GM19468 (cell line): Measurements from ENCODE around the gene FAM98B.

Experiments used
- ATAC-seq: cut with Tn5 transposase; IDR thresholded peaks from one replicate; pipeline ENCODE4 v1.9.1; 2021; ENCODE audit warnings: mild to moderate bottlenecking, moderate library complexity, moderate number of reproducible peaks; ENCODE audit not compliant: unreplicated experiment; ENCODE audit errors: extremely low read depth

The FAM98B gene

DNA sequence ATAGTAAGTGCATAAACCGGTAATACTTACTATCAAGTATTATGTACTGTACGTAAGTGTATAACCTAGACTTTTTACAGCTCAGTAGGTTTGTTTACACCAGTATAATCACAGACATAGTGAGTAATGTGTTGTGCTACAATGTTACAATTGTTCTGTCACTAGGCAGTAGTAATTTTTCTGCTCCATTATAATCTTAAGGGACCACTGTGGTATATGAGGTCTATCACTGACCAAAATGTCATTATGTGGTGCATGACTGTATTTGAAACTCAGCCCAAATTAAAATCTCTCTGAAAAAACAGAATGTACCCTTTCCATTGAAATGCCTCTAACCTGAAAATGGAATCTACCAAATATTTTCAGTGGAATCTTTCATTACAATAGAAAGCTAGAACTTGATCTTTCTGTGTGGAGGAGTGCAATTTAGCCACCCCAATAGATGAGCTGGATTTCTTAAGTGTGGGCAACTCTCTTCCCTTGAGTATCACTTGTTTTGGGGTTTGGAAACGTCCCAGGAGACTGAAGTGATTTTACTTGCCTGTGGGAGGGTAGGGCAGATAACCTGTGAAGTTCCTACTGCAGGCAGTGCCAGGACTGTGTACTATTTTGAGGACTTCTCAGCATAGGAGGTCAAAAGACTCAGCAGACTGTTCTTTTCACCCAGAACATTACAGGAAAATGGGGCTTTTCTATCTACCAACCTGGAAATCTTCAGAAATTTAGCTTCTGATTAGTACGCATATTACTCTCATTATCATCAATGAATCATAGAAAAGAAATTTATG is 50.9 kb downstream of the FAM98B start:
- no peak for ATAC-seq

DNA sequence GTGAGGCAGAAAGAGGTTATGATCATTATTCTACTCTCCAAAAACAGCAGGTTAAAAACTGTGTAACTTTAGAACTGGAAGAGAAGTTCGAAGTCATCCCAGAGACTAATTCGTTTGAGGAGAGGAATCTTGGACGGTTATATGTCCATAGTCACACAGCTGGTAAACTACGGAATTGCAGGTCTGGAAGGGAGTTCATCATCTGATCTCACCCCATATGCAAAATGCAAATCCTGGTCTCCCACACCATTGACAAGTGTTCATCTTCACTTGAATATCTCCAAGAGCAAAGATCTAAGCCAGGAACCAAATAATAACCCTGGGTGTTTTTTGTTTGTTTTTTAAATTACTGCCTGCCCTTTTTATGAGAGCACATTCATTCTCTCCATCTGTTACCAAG is 53.1 kb downstream of the FAM98B start:
- ATAC-seq, result no peak

DNA sequence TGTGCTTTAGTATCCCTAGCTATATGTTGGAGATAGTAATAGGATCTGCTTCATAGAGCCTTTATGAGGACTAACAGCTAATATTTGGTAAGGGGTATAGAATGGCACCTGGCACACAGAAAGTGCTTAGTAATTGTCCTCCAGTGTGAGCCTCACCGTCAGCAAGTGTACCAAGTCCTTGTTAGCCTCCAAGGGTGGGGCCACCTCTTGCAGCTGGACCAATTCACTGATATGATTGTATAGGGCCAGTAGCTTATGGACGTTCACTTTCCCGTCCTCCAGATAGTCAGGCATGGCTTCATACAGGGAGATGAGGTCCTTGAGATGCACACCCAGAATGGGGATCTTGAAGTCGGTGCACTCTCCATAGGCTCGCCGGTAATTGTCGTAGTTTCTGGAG is 53.6 kb downstream of the FAM98B start:
- no peak for ATAC-seq

DNA sequence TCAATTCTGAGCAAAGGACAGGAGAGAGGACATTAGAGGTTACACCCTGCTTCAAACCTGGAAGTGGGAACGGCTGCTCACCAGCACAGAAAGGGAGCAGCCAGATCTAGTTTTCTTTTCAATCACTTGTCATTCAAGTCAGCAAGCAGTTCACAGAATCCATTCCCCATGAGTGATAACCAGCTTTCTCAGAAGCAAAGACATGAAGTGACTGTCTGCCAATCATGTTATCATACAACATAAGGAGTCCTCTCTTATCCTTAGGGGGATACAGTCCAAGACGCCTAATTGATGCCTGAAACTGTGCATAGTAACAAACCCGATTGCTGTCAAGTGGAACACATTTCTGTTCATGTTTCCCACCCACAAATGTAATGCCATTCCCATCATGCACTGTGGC is 54.7 kb downstream of the FAM98B start:
- no peak for ATAC-seq

DNA sequence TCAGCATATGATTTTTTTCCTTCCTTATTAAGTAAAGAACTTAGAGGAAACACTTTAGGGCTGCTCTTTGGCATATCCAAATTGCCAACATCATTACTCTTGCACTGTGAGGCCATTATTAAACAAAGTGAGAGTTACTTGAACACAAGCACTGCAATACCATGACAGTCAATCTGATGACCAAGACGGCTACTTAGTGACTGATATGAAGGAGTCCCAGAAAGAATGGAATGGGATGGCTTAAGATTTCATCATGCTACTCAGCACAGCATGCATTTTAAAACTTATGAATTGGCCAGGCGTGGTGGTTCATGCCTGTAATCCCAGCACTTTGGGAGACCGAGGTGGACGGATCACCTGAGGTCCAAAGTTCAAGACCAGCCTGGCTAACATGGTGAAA is 55.2 kb downstream of the FAM98B start:
- ATAC-seq, result no peak

DNA sequence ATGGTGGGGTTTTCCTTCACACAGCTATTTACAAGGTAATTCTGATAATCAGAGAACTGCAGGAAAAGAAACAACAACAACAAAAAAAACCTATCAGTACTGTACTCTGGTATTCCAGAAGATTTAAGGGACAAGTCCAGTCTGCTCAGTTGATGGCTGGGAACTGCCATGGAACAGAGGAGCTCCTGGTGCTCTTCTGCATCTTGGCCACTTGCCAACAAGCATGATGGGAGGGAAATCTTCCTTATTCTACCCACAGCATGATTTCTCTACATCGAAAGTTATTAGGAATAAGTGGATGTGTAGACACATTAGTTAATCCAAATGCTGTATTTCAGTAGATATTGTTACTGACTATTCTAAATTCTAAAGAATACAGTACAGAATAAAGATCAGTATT is 59.0 kb downstream of the FAM98B start:
- ATAC-seq, result no peak

DNA sequence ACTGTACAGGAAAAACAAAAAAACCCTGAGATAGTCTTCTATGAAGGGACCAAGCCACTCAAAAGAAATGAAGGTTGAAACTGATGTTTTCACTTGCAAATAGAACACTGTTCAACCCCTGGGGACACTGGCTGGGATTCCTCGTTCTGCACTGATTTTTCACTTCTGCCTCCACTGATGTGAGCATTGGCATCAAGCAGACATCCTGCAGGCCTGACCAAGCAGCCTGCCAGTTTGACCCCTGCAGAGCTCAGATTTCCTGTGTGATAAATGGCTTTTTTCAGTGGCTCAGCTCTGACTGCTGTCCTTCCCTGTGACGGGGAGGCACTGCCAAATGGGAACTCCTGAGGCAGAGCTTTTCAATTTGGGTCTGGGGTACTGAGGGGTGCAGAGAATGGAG is 60.7 kb downstream of the FAM98B start:
- peak; percentile 84 for ATAC-seq

DNA sequence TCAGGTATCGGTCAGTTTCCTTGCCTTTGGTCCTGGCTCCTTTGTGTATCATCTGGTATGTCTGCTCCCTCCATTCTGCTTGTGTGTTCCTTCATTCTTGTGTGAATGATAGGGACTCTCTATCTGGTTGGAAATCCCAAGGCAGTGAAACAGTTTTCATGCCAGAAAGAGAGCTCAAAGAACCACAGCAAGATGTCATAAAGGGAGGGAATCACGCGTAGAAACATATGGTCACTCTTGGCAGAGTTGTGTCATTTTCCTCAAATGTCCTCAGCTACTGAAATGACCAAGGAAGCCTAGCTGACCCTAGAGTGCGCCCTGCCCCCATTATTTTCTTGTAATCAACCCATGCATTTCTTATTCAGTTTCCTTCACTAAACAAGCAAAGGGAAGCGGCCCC is 62.7 kb downstream of the FAM98B start:
- ATAC-seq, result no peak

DNA sequence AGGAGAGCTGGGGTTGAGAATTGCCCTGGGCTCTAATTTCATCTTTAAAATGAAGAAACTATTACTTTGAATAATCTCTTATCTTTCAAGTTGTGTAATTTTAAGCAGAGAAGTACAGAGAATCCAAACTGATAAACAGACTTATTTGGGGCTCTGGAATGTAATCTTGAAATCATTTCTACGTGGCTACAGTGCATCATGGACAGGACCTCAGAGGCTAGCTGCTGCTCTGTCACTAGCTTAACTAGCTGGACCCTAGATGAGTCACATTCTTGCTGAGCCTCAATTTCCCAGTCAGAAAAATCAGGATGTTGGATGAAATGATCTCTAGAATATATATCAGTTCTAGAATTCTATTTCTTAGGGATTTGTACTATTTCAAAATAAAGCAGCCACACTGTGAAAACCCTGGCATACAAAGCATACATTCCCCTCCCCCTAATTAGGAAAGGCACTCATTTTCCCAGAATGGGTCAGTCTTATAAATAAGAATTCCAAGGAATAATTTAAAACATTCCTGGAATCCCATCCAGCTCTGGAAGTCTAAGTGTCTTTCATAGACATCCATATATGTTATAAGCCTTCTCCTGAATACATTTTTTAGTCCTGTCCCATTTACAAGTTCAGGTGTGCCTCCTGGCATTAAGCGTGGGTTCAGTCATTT is 63.5 kb downstream of the FAM98B start:
- ATAC-seq, result no peak

DNA sequence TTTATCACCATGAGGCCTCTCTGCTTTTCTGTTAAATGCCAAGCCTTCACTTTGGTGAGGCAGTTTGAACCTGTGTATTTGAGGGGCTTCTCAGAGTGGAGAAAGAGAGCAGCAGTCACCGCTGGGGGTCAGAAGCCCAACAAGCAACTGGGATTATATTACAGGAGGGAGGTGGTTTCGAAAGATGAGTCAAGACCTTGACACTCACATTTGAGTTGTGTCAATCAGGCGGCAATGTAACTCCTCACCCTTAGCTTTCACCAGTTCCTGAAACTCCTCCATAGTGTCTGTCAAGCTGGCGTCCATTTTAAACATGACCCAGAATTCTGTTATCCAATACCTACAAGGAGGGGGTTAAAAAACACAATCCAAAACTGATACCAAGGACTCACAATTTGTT is 64.2 kb downstream of the FAM98B start:
- no peak for ATAC-seq

DNA sequence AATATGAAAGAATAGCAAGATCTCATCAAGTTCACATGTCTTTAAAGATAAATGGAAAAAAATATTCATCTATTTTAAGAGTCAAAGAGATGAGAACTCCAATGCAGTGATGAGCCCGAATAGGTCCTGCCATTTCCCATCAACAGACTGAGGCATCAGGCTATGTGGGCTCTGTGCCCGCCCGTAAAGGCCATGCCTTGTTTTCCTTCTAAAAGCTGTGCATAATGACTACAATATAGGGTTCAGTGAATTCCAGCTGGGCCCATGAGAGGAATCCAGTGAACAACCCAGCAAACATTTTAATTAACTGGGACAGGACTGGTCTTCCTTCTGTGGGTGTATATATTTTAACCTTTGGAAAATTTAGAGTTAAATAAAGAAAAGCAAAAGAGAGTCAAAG is 66.1 kb downstream of the FAM98B start:
- no peak for ATAC-seq

DNA sequence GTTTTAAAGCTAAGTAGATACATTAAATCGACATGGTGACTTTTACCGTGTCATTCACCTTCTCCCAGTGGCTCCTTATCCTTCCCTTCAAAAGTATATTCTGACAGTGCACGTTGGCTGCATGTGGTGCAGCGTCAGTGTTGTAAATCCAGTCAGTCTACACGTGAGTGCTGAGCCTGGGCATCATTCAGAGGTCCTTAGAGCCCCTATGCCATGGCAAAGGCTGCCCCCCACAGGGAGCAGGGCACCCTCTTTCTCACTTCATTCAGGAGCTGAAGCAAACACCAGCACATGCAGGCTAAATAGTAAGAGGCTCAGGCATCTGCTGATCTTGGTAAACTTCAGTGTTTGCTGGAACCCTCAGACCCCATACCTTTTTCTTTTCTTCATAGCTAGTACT is 67.4 kb downstream of the FAM98B start:
- no peak for ATAC-seq

DNA sequence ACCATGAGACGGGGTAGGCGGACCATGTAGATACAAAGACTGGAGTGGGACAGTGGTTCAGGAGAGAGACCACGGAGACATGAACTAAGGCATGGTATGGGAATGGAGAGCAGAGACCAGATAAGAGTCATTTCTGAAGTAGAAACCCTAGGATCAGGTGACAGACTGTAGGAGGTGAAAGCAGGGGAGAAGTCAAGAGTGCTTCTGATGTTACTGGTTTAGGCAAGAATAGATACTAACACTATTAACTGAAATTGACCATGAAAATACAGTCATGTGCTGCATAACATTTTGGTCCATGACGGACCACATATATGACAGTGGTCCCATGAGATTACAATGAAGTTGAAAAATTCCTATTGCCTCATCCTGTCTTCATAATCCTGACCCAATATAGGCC is 69.0 kb downstream of the FAM98B start:
- ATAC-seq, result no peak

DNA sequence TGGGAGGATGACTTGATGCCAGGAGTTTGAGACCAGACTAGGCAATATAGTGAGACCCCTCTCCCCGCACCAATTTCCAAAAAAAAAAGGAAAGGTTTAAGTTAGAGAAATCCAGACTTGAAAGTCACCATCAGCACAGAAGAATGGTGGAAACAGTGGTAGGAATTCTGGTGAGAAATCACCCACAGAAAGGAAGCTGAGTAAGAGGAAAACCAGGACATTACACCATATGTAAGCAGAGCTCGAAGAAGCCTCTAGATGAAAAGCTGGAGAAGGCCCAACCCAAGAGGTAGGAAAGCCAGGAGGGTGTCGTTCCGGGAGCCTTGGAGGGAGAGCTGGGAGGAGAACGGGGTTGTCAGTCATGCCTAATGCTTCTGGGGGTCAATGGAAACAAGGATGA is 70.2 kb downstream of the FAM98B start:
- ATAC-seq, result no peak

DNA sequence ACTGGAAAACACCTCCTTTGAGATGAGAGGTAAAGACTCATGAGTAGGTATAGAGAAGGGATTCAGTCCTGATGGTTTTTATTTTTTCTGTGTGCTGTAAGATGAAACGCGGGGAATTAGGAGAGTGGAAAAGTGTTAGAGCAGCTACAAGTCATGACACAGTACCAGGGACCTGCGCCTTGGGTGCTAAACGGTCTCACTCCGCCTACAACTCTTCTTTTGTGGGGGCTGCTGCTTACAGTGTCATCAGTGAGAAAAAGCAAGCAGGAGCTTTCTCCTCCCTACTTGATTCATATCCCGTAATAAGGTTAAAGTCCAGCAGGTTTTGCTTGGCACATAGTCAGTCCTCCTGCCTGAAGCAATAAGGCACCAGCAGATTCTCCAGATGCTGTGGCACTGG is 71.6 kb downstream of the FAM98B start:
- ATAC-seq, result no peak

DNA sequence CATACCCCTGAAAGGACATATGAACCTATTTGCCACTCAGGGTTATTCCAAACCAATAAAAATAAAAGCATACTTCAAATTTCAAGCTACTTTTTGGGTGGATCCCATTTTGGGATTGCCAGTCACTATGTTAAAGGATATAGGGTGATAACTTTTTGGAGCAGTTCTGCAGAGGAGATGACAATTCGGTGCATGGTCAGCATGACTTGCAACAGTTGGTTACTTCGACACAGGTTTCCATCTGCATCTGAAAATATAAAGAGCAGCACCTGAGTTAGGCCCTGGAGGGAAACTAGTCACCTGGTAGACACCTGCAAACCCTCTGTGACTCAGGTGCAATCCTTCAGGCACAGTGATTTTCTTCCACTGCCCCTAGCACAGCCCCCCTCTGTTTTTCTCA is 72.2 kb downstream of the FAM98B start:
- ATAC-seq, result no peak

DNA sequence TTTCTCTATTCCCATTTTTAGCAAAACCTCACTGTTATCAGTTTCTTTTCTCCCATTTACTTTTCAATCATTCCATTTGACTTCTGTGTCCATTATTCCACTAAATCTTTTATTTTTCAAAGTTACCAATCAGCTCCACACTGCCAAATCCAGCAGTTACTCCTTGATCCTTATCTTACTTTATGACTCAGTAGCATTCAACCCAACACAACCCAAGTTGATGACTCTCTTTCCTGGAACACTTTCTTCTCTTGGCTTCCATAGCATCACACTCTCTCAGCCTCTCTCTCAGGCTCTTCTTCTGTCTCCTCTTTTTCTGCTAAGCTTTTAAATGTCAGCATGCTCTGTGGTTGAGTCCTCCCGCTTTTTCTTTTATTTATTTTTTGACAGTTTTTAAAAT is 74.4 kb downstream of the FAM98B start:
- ATAC-seq, result no peak

DNA sequence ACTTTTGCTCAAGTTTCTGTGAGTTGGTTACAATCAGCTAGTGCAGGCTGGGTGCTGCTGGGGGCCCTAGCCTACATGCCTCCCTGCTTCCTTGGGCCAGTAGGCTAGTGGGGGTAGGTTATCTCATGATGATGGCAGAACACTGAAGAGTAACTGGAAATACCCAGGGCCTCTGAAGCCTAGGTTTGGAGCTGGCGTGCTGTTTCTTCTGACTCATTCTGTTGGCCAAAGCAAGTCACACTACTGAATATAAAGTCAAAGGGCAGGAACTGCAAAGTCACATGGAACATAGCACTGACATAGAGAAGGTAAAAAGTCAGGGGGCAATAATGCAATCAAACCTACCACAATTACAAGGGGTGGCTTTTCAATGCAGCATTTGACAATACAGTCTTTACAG is 76.2 kb downstream of the FAM98B start:
- ATAC-seq, result peak; percentile 19

DNA sequence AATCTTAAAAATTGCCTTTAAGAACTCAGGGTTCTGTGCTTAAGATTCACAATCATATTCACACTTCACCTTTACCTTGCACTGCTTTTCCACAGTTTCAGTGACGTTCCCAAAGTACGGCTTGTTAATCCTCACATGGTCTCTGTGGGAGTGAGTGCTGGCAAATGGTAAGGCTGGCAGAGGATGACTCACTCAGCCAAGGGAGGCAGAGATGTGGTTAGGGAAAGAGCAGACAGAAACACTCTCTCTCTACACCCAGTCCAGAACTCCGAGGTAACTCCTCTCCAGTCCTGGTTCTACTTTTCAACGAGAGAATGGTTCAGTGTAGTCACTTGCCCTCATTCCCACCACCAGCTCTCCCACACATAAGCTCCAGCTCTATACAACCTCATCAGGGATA is 77.6 kb downstream of the FAM98B start:
- no peak for ATAC-seq

DNA sequence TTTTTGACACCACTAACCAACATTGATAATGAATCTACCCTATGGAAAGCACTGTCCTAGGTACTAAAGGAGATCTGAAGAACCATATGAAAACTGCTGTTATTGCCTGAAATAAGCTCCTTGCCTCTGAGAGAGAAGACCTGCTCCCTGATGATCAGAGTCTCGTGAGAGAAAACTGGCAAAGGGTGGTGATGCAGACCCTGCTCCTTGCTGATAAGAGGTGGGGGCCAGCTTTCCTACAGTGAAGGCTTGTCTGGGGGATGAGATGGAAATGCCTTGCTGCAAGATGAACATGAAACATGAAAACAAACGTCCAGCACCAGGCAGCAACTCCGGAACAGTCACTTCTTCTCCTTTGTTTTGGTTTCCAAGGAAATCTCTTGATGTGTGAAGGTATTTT is 78.8 kb downstream of the FAM98B start:
- ATAC-seq, result no peak

DNA sequence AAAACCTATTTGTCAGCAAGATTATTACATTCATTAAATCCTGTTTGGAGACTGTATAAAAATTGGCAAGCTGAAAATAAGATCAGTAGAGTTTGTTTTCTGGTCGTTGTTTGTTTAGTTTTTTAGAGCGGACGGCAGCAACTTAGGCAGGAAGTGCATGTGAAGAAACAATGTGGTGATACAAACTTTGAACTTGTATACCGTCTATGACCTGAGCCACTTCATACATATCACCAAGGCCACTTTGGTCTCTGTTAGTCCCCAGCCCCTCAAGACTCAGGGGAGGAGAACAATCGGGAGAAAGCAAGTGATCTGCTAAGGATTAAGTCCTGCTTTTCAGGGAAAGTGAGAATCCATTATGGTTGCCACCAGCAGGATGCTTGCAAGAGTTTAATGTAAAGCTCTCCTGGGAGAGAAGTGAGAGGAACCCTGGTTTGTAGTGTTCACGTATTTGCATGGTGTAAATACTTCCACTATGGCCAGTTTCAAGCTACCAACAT is 79.5 kb downstream of the FAM98B start:
- no peak for ATAC-seq

DNA sequence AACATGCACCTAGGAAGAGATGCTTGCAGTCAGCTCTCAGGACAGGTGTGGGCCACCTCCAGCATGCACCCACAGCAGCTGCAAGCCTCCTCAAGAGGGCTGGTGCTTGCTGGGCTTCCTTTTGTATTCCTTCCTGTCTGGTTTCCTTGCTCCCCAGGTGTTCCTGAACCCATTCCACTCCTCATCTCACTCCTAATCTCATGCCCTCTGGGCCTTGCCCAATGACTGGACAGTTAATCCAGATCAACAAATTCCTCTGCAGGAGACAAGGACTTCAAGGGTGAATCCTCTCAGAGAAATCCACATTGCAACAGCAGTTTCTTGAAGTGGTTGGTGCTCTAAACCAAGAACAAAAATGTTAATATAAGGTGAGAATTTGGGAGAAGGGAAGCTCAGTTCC is 80.0 kb downstream of the FAM98B start:
- ATAC-seq, result no peak
